ENCODE measurements around the gene COG3. TPM values are rescaled to one million over a fixed set of nuclear protein-coding genes. Genes with fewer than 3 reads are reported as not detected.

Gene COG3
- polyA plus RNA-seq, 3 donors, result 12.3 to 25.3 (median 12.9) TPM

DNA sequence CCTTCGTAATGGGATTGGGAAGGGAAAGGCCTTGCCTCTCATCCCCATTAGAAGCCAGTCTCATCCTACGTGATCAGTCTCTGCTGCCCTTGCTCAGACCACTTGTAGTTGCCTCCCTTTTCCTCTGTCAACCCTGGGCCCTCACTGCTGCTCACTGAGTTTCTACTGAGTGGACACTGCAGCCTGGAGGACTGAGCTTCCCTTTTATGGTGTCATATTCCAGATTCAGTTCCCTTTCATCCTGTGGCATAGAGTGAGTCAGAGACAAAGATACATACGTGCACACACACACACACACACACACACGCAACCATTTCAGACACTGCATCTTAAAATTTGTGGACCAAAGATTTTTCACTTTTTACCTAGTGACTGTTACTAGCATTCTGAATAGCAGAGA is 56.6 kb downstream of the COG3 start:
- WGBS (ENCODE audit: insufficient coverage), result no CpG with 5 or more reads among the region's 4 CpGs
- Histone ChIP-seq H3K79me2 (ENCODE audit: insufficient read depth, low read length) (no peaks in the 10 kb centered on the region), H3K9me3 (replicated peaks in 1 of 2; ENCODE audit: control insufficient read depth in 1 of 2, insufficient read depth in 1 of 2, low read length in 2 of 2) (no peaks in the 10 kb centered on the region), H2AFZ (ENCODE audit: insufficient read depth, low read depth, low read length, poor library complexity, severe bottlenecking) (no peak overlapping the region), H4K20me1 (ENCODE audit: insufficient read depth, low read length) (no peaks in the 10 kb centered on the region), H3K27me3 (ENCODE audit: control insufficient read depth in 2 of 2, insufficient read depth in 2 of 2, low read length in 2 of 2) (no peaks in the 10 kb centered on the region), H3K4me2 (replicated peaks; ENCODE audit: extremely low read depth, low read length, poor library complexity, severe bottlenecking) (no peak overlapping the region), H3K4me3 (replicated peaks in 1 of 3; ENCODE audit: low read depth in 2 of 3, low read length in 3 of 3) (no peak overlapping the region), H3K9ac (ENCODE audit: insufficient read depth, low read length, poor library complexity, severe bottlenecking) (no peak overlapping the region), H3K4me1 (ENCODE audit: control insufficient read depth in 1 of 2, insufficient read depth in 2 of 2, low read length in 2 of 2) (peaks cover 13 to 24% of the 10 kb centered on the region in 2 donors), H3K27ac (ENCODE audit: low read depth in 1 of 2, low read length in 2 of 2) (peak overlapping the region in 1 of 2 donors; percentile 72), H3K36me3 (replicated peaks in 1 of 2; ENCODE audit: control insufficient read depth in 1 of 2, insufficient read depth in 2 of 2, low read length in 2 of 2) (peaks cover 72 to 83% of the 10 kb centered on the region in 2 donors)
- Mint-ChIP-seq H3K27me3 (ENCODE audit: low read depth in 3 of 3) (peaks cover 0 to 2% (median 0%) of the 10 kb centered on the region in 3 donors), H3K4me1 (peaks cover 9% of the 10 kb centered on the region), H3K27ac (peak overlapping the region; percentile 80 to 96 (median 84)), H3K36me3 (peaks cover 73 to 85% of the 10 kb centered on the region in 2 donors), H3K4me3 (no peak overlapping the region), H3K9me3 (no peaks in the 10 kb centered on the region)
- intact Hi-C loops (cut with micrococcal nuclease), result no loop called here
- peak; percentile 80 to 94 (median 87) for DNase-seq
- TF ChIP-seq, protein P1, sequence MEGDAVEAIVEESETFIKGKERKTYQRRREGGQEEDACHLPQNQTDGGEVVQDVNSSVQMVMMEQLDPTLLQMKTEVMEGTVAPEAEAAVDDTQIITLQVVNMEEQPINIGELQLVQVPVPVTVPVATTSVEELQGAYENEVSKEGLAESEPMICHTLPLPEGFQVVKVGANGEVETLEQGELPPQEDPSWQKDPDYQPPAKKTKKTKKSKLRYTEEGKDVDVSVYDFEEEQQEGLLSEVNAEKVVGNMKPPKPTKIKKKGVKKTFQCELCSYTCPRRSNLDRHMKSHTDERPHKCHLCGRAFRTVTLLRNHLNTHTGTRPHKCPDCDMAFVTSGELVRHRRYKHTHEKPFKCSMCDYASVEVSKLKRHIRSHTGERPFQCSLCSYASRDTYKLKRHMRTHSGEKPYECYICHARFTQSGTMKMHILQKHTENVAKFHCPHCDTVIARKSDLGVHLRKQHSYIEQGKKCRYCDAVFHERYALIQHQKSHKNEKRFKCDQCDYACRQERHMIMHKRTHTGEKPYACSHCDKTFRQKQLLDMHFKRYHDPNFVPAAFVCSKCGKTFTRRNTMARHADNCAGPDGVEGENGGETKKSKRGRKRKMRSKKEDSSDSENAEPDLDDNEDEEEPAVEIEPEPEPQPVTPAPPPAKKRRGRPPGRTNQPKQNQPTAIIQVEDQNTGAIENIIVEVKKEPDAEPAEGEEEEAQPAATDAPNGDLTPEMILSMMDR (IDR thresholded peaks at IDR 0.05), result no peak

GRCh38 chr13:45522571-45522970 is 57.8 kb downstream of the COG3 start:
- H3K4me2 ChIP-seq (replicated peaks; ENCODE audit: extremely low read depth, low read length, poor library complexity, severe bottlenecking), result no peak overlapping the region
- intact Hi-C loops (cut with micrococcal nuclease), result no loop called here
- no peak overlapping the region for H2AFZ ChIP-seq (ENCODE audit: insufficient read depth, low read depth, low read length, poor library complexity, severe bottlenecking)
- peaks cover 71 to 83% of the 10 kb centered on the region in 2 donors for H3K36me3 ChIP-seq (replicated peaks in 1 of 2; ENCODE audit: control insufficient read depth in 1 of 2, insufficient read depth in 2 of 2, low read length in 2 of 2)
- H3K27me3 ChIP-seq (ENCODE audit: control insufficient read depth in 2 of 2, insufficient read depth in 2 of 2, low read length in 2 of 2), result no peaks in the 10 kb centered on the region
- H3K27ac ChIP-seq (ENCODE audit: low read depth in 1 of 2, low read length in 2 of 2), result peak overlapping the region in 1 of 2 donors; percentile 72
- Mint-ChIP-seq H3K27ac (peak overlapping the region in 3 of 7 donors; percentile 22 to 84 (median 40)), H3K9me3 (no peaks in the 10 kb centered on the region), H3K27me3 (ENCODE audit: low read depth in 3 of 3) (peaks cover 0 to 2% (median 0%) of the 10 kb centered on the region in 3 donors), H3K4me3 (no peak overlapping the region), H3K4me1 (peaks cover 9% of the 10 kb centered on the region), H3K36me3 (peaks cover 74 to 86% of the 10 kb centered on the region in 2 donors)
- H3K4me3 ChIP-seq (replicated peaks in 1 of 3; ENCODE audit: low read depth in 2 of 3, low read length in 3 of 3), result no peak overlapping the region
- H3K9ac ChIP-seq (ENCODE audit: insufficient read depth, low read length, poor library complexity, severe bottlenecking), result no peak overlapping the region
- no peaks in the 10 kb centered on the region for H4K20me1 ChIP-seq (ENCODE audit: insufficient read depth, low read length)
- H3K9me3 ChIP-seq (replicated peaks in 1 of 2; ENCODE audit: control insufficient read depth in 1 of 2, insufficient read depth in 1 of 2, low read length in 2 of 2), result no peaks in the 10 kb centered on the region
- 83% methylated on average over 1 of the region's 2 CpGs for WGBS (ENCODE audit: insufficient coverage)
- H3K4me1 ChIP-seq (ENCODE audit: control insufficient read depth in 1 of 2, insufficient read depth in 2 of 2, low read length in 2 of 2), result peaks cover 13 to 24% of the 10 kb centered on the region in 2 donors
- TF ChIP-seq, protein P1 (IDR thresholded peaks at IDR 0.05), result no peak
- DNase-seq, result no peak
- H3K79me2 ChIP-seq (ENCODE audit: insufficient read depth, low read length), result no peaks in the 10 kb centered on the region

Measured in CD14-positive monocyte (primary cell).